Neural cell (in vitro differentiated cells): ENCODE results near the gene MAD1L1. TPM values are rescaled to one million over a fixed set of nuclear protein-coding genes. Genes with fewer than 3 reads are reported as not detected.

Experiments
- H2AFZ ChIP-seq: fragments of 200-600, 300-800 bp; sonication (generic), shearing (Covaris generic); 2 replicates; pipeline ENCODE4 v1.6.0; 2014; ENCODE audit warnings: low read depth, mild to moderate bottlenecking, antibody characterized with exemption, low read length, moderate library complexity
- H3F3A ChIP-seq: fragments of 200-600 bp; shearing (Covaris generic); 2 replicates; pipeline ENCODE4 v1.6.1; 2016; ENCODE audit warnings: mild to moderate bottlenecking, moderate library complexity, mixed read lengths, antibody characterized with exemption, low read length; ENCODE audit not compliant: insufficient read depth, poor library complexity, severe bottlenecking
- H3K27ac ChIP-seq: fragments of 200-600, 300-800 bp; sonication (generic), shearing (Covaris generic); 2 replicates; pipeline ENCODE4 v1.5.1; 2014; ENCODE audit warnings: mild to moderate bottlenecking, low read length, moderate library complexity
- H3K27me3 ChIP-seq: fragments of 300-800, 200-600 bp; sonication (generic), shearing (Covaris generic); 2 replicates; pipeline ENCODE4 v1.6.0; 2014; ENCODE audit warnings: mild to moderate bottlenecking, low read depth, low read length, moderate library complexity; ENCODE audit not compliant: insufficient read depth
- H3K36me3 ChIP-seq: fragments of 300-800, 200-600 bp; sonication (generic), shearing (Covaris generic); 2 replicates; pipeline ENCODE4 v1.5.1; 2014; ENCODE audit warnings: mild to moderate bottlenecking, antibody characterized with exemption, low read length, moderate library complexity; ENCODE audit not compliant: insufficient read depth
- H3K4me2 ChIP-seq: fragments of 300-800, 200-600 bp; sonication (generic), shearing (Covaris generic); 2 replicates; pipeline ENCODE4 v1.6.0; 2014; ENCODE audit warnings: mild to moderate bottlenecking, low read length
- H3K4me3 ChIP-seq: fragments of 300-800, 200-600 bp; sonication (generic), shearing (Covaris generic); 2 replicates; pipeline ENCODE4 v1.5.1; 2014; ENCODE audit warnings: mild to moderate bottlenecking, low read length, moderate library complexity
- H3K79me2 ChIP-seq: fragments of 200-600 bp; shearing (Covaris generic); replicated peaks from 2 replicates; pipeline ENCODE4 v1.6.0; 2014; ENCODE audit warnings: mild to moderate bottlenecking, low read length, moderate library complexity; ENCODE audit not compliant: insufficient read depth
- H3K9ac ChIP-seq: fragments of 300-800, 200-600 bp; sonication (generic), shearing (Covaris generic); 2 replicates; pipeline ENCODE4 v1.6.1; 2016; ENCODE audit warnings: mild to moderate bottlenecking, low read length, mixed read lengths
- H3K9me2 ChIP-seq: fragments of 200-600 bp; shearing (Covaris generic); 2 replicates; pipeline ENCODE4 v1.6.1; 2016; ENCODE audit warnings: mild to moderate bottlenecking, low read length, mixed read lengths; ENCODE audit not compliant: insufficient read depth
- H3K9me3 ChIP-seq: fragments of 200-600, 300-800 bp; sonication (generic), shearing (Covaris generic); 2 replicates; pipeline ENCODE4 v1.6.1; 2016; ENCODE audit warnings: mild to moderate bottlenecking, mixed run types, low read length, moderate library complexity, mixed read lengths
- H4K20me1 ChIP-seq: fragments of 200-600 bp; shearing (Covaris generic); 2 replicates; pipeline ENCODE4 v1.6.1; 2016; ENCODE audit warnings: mild to moderate bottlenecking, mixed run types; ENCODE audit not compliant: insufficient read depth
- EP300 ChIP-seq: fragments of 450-650 bp; conservative IDR thresholded peaks from 2 replicates; pipeline ENCODE4 v1.6.1; 2014; ENCODE audit warnings: antibody characterized with exemption, mild to moderate bottlenecking, moderate library complexity; ENCODE audit not compliant: poor library complexity, severe bottlenecking
- EZH2 ChIP-seq: fragments of 200-600, 300-800 bp; shearing (Covaris generic), sonication (generic); IDR thresholded peaks from 2 replicates; pipeline ENCODE4 v1.6.1; 2014; ENCODE audit warnings: antibody characterized with exemption, low read length, borderline replicate concordance, mild to moderate bottlenecking; ENCODE audit not compliant: insufficient read depth, poor library complexity, severe bottlenecking
- MXI1 ChIP-seq: fragments of 450-650 bp; conservative IDR thresholded peaks from 2 replicates; pipeline ENCODE4 v1.6.1; 2014; ENCODE audit warnings: antibody characterized with exemption, mild to moderate bottlenecking; ENCODE audit not compliant: poor library complexity, severe bottlenecking
- SMC3 ChIP-seq: fragments of 450-650 bp; conservative IDR thresholded peaks from 2 replicates; pipeline ENCODE4 v1.6.1; 2014; ENCODE audit warnings: antibody characterized with exemption, mild to moderate bottlenecking, moderate library complexity; ENCODE audit not compliant: poor library complexity
- TAF1 ChIP-seq: IDR thresholded peaks from 2 replicates; pipeline ENCODE4 v1.6.1; 2012; ENCODE audit warnings: low read depth
- polyA plus RNA-seq: library from polyadenylated mRNA; depleted of rRNA; stranded (reverse); fragments of >200 nt; gene quantifications from 2 replicates; pipeline ENCODE4 v1.2.3, GENCODE V29; 2014
- TF ChIP-seq, protein P1 (sequence below): IDR thresholded peaks from 2 replicates; pipeline ENCODE4 v1.6.1; 2012; ENCODE audit warnings: borderline replicate concordance
- TF ChIP-seq, protein P2 (sequence below): fragments of 450-650 bp; IDR thresholded peaks from 2 replicates; pipeline ENCODE4 v1.5.1; 2014; ENCODE audit warnings: antibody characterized with exemption, mild to moderate bottlenecking, moderate library complexity; ENCODE audit not compliant: poor library complexity, severe bottlenecking

MAD1L1 gene
- polyA plus RNA-seq, 1 donor from 2014 or later: 31.4 TPM

DNA sequence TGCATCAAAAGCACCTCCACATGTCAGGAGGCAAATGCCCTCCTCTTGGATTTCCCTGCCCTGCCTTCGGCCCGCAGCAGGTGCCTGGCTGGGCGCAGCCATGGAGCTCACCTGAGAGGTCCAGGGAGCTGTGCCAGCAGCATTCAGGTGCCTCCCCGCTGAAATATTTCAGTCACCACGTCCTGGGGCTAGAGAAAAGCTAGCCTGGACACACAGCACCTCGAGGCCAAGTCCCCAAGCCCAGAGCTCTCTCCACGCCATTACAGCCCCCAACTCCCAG is 102.7 kb downstream of the MAD1L1 start:
- H3K27me3 ChIP-seq: no peaks in the 10 kb centered on the region
- H3K9me2 ChIP-seq: no peaks in the 10 kb centered on the region
- H3K9me3 ChIP-seq: no peaks in the 10 kb centered on the region
- TF ChIP-seq MXI1: no peak
- TF ChIP-seq, protein P1, sequence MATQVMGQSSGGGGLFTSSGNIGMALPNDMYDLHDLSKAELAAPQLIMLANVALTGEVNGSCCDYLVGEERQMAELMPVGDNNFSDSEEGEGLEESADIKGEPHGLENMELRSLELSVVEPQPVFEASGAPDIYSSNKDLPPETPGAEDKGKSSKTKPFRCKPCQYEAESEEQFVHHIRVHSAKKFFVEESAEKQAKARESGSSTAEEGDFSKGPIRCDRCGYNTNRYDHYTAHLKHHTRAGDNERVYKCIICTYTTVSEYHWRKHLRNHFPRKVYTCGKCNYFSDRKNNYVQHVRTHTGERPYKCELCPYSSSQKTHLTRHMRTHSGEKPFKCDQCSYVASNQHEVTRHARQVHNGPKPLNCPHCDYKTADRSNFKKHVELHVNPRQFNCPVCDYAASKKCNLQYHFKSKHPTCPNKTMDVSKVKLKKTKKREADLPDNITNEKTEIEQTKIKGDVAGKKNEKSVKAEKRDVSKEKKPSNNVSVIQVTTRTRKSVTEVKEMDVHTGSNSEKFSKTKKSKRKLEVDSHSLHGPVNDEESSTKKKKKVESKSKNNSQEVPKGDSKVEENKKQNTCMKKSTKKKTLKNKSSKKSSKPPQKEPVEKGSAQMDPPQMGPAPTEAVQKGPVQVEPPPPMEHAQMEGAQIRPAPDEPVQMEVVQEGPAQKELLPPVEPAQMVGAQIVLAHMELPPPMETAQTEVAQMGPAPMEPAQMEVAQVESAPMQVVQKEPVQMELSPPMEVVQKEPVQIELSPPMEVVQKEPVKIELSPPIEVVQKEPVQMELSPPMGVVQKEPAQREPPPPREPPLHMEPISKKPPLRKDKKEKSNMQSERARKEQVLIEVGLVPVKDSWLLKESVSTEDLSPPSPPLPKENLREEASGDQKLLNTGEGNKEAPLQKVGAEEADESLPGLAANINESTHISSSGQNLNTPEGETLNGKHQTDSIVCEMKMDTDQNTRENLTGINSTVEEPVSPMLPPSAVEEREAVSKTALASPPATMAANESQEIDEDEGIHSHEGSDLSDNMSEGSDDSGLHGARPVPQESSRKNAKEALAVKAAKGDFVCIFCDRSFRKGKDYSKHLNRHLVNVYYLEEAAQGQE: no peak
- no peak for TF ChIP-seq EZH2
- no peak for TF ChIP-seq TAF1
- TF ChIP-seq, protein P2, sequence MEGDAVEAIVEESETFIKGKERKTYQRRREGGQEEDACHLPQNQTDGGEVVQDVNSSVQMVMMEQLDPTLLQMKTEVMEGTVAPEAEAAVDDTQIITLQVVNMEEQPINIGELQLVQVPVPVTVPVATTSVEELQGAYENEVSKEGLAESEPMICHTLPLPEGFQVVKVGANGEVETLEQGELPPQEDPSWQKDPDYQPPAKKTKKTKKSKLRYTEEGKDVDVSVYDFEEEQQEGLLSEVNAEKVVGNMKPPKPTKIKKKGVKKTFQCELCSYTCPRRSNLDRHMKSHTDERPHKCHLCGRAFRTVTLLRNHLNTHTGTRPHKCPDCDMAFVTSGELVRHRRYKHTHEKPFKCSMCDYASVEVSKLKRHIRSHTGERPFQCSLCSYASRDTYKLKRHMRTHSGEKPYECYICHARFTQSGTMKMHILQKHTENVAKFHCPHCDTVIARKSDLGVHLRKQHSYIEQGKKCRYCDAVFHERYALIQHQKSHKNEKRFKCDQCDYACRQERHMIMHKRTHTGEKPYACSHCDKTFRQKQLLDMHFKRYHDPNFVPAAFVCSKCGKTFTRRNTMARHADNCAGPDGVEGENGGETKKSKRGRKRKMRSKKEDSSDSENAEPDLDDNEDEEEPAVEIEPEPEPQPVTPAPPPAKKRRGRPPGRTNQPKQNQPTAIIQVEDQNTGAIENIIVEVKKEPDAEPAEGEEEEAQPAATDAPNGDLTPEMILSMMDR: no peak
- TF ChIP-seq SMC3: no peak
- TF ChIP-seq EP300: no peak
- no peak overlapping the region for H3K4me3 ChIP-seq
- no peak overlapping the region for H3K4me2 ChIP-seq
- no peak overlapping the region for H3K9ac ChIP-seq
- no peaks in the 10 kb centered on the region for H3K36me3 ChIP-seq
- H3K27ac ChIP-seq: no peak overlapping the region
- H2AFZ ChIP-seq: no peak overlapping the region
- H3F3A ChIP-seq: no peaks in the 10 kb centered on the region
- no peaks in the 10 kb centered on the region for H4K20me1 ChIP-seq
- H3K79me2 ChIP-seq: no peaks in the 10 kb centered on the region

DNA sequence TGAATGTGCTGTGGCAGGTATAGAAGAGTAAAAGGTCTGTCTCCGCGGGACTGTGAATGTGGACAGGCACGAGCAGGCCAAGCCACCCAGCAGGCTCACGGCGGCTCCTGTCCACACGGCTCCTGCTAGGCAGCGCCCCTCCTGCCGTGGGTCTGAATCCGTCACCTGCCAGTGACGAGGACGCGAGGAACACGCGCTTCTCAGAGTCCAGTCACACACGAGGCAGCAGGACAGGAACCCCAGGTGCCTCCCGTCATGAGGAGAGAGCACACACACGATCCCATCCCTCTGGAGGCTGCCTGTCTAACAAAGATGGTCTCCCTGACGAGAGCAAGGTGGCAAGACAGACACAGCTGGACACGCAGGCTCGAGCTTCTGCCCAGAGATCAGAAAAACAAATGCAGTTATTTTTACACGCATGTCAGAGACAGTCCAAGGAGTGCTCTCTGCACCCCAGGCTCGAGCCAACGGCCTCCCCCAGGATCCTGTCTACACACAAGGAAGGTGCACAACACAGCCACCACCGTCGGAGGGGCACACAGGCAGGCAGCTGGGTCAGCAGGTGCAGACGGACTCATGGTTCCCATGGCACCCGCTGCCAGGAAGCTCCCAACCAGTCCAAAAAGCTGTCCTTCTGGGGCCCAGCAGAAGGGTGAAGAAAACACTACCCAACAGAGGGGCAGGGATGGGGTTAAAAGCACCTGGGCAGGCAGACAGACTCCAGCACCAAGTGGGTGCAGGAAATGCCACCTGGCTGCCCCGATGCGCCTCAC is 103.2 kb downstream of the MAD1L1 start:
- no peak overlapping the region for H3K4me2 ChIP-seq
- TF ChIP-seq SMC3 (no peak), EZH2 (no peak)
- TF ChIP-seq, protein P2: no peak
- no peak overlapping the region for H3K27ac ChIP-seq
- no peaks in the 10 kb centered on the region for H3K9me2 ChIP-seq
- no peak overlapping the region for H3K4me3 ChIP-seq
- H3K9me3 ChIP-seq: no peaks in the 10 kb centered on the region
- no peaks in the 10 kb centered on the region for H4K20me1 ChIP-seq
- H2AFZ ChIP-seq: no peak overlapping the region
- H3K79me2 ChIP-seq: no peaks in the 10 kb centered on the region
- no peak overlapping the region for H3K9ac ChIP-seq
- no peaks in the 10 kb centered on the region for H3F3A ChIP-seq
- H3K27me3 ChIP-seq: no peaks in the 10 kb centered on the region
- no peaks in the 10 kb centered on the region for H3K36me3 ChIP-seq
